ENCODE results near the gene EME1. TPM values are rescaled to one million over a fixed set of nuclear protein-coding genes. Genes with fewer than 3 reads are reported as not detected.

Gene EME1
- total and polyA plus RNA-seq, 2 experiments from 2014 or later, result 14.4 to 15.9 TPM

- no peaks in the 10 kb centered on the region for H3K9me3 Mint-ChIP-seq
- H4K20me1 ChIP-seq (replicated peaks; ENCODE audit: insufficient read depth), result peaks cover 30% of the 10 kb centered on the region
- H2AFZ ChIP-seq, result no peak overlapping the region
- peaks cover 61% of the 10 kb centered on the region for H3K36me3 Mint-ChIP-seq (ENCODE audit: low read depth)
- no peak overlapping the region for H3K4me3 ChIP-seq
- peaks cover 42% of the 10 kb centered on the region for H3K36me3 ChIP-seq (ENCODE audit: insufficient read depth)
- H3K27me3 Mint-ChIP-seq (ENCODE audit: insufficient read depth, low read depth, poor library complexity), result no peaks in the 10 kb centered on the region
- peaks cover 25% of the 10 kb centered on the region for H3K79me2 ChIP-seq (replicated peaks; ENCODE audit: insufficient read depth)
- H3K9me2 ChIP-seq (ENCODE audit: insufficient read depth), result no peaks in the 10 kb centered on the region
- H3K27ac ChIP-seq (ENCODE audit: low read depth), result no peak overlapping the region
- H3K27me3 ChIP-seq (ENCODE audit: insufficient read depth), result no peaks in the 10 kb centered on the region
- H3F3A ChIP-seq (replicated peaks; ENCODE audit: low read depth), result no peaks in the 10 kb centered on the region
- H3K4me3 Mint-ChIP-seq, result no peak overlapping the region; the same call in 2 of the 3 replicates
- no peak for TF ChIP-seq POLR2AphosphoS5 (IDR thresholded peaks at IDR 0.05; ENCODE audit: low read depth)
- no peak for TF ChIP-seq STAT1 (IDR thresholded peaks at IDR 0.05; ENCODE audit: unreplicated experiment)
- TF ChIP-seq, protein P1, sequence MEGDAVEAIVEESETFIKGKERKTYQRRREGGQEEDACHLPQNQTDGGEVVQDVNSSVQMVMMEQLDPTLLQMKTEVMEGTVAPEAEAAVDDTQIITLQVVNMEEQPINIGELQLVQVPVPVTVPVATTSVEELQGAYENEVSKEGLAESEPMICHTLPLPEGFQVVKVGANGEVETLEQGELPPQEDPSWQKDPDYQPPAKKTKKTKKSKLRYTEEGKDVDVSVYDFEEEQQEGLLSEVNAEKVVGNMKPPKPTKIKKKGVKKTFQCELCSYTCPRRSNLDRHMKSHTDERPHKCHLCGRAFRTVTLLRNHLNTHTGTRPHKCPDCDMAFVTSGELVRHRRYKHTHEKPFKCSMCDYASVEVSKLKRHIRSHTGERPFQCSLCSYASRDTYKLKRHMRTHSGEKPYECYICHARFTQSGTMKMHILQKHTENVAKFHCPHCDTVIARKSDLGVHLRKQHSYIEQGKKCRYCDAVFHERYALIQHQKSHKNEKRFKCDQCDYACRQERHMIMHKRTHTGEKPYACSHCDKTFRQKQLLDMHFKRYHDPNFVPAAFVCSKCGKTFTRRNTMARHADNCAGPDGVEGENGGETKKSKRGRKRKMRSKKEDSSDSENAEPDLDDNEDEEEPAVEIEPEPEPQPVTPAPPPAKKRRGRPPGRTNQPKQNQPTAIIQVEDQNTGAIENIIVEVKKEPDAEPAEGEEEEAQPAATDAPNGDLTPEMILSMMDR (conservative IDR thresholded peaks at IDR 0.05; ENCODE audit: low read depth in 2 of 2), result no peak
- TF ChIP-seq EZH2 (IDR thresholded peaks at IDR 0.05; ENCODE audit: low read depth, unreplicated experiment), result no peak
- TF ChIP-seq, protein P2, sequence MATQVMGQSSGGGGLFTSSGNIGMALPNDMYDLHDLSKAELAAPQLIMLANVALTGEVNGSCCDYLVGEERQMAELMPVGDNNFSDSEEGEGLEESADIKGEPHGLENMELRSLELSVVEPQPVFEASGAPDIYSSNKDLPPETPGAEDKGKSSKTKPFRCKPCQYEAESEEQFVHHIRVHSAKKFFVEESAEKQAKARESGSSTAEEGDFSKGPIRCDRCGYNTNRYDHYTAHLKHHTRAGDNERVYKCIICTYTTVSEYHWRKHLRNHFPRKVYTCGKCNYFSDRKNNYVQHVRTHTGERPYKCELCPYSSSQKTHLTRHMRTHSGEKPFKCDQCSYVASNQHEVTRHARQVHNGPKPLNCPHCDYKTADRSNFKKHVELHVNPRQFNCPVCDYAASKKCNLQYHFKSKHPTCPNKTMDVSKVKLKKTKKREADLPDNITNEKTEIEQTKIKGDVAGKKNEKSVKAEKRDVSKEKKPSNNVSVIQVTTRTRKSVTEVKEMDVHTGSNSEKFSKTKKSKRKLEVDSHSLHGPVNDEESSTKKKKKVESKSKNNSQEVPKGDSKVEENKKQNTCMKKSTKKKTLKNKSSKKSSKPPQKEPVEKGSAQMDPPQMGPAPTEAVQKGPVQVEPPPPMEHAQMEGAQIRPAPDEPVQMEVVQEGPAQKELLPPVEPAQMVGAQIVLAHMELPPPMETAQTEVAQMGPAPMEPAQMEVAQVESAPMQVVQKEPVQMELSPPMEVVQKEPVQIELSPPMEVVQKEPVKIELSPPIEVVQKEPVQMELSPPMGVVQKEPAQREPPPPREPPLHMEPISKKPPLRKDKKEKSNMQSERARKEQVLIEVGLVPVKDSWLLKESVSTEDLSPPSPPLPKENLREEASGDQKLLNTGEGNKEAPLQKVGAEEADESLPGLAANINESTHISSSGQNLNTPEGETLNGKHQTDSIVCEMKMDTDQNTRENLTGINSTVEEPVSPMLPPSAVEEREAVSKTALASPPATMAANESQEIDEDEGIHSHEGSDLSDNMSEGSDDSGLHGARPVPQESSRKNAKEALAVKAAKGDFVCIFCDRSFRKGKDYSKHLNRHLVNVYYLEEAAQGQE (IDR thresholded peaks at IDR 0.05; ENCODE audit: unreplicated experiment), result no peak
- no peak for TF ChIP-seq ZNF331 (CRISPR knock-in tag; IDR thresholded peaks at IDR 0.05; ENCODE audit: low read depth)
- no peak for TF ChIP-seq ZNF114 (CRISPR knock-in tag; IDR thresholded peaks at IDR 0.05)
- no peak for TF ChIP-seq NANOG (IDR thresholded peaks at IDR 0.05; ENCODE audit: borderline replicate concordance)
- TF ChIP-seq JUNB (IDR thresholded peaks at IDR 0.05; ENCODE audit: unreplicated experiment), result no peak
- no peak for TF ChIP-seq ETS1 (IDR thresholded peaks at IDR 0.05)
- no peak for TF ChIP-seq ZNF462 (CRISPR knock-in tag; IDR thresholded peaks at IDR 0.05)
- TF ChIP-seq CREB1 (CRISPR knock-in tag; IDR thresholded peaks at IDR 0.05; ENCODE audit: low read depth), result no peak
- TF ChIP-seq EZH2phosphoT487 (IDR thresholded peaks at IDR 0.05; ENCODE audit: unreplicated experiment), result no peak
- H3K4me2 ChIP-seq, result no peak overlapping the region
- ATAC-seq (no peak), DNase-seq (ENCODE audit: low spot score) (no peak)
- no peak overlapping the region for H3K27ac Mint-ChIP-seq
- peaks cover 4% of the 10 kb centered on the region; the same call in 1 of the 2 replicates for H3K4me1 ChIP-seq (ENCODE audit: insufficient read depth)
- H3K4me1 Mint-ChIP-seq, result peaks cover 10% of the 10 kb centered on the region
Measured at GRCh38 chr17:50393700-50394099, 20.7 kb downstream of the EME1 start.
